HepG2 (cell line): ENCODE measurements around the gene ALDH4A1.

Experiments used
- CHD4 ChIP-seq: fragments of 200-600 bp; sonication (generic); IDR thresholded peaks from 2 replicates; pipeline ENCODE4 v1.7.0; 2017; ENCODE audit warnings: mild to moderate bottlenecking, low read length, borderline replicate concordance
- CREBL2 ChIP-seq: sonication (generic); formaldehyde crosslinking; IDR thresholded peaks from 2 replicates; pipeline ENCODE4 v1.8.1; 2023; ENCODE audit warnings: missing genetic modification reagents, mild to moderate bottlenecking, borderline replicate concordance
- ELK4 ChIP-seq: sonication (generic); formaldehyde crosslinking; IDR thresholded peaks from 2 replicates; pipeline ENCODE4 v1.9.0; 2021; ENCODE audit warnings: missing genetic modification reagents, borderline replicate concordance
- FOXK1 ChIP-seq: sonication (generic); formaldehyde crosslinking; IDR thresholded peaks from 2 replicates; pipeline ENCODE4 v1.4.0; 2020; ENCODE audit warnings: low read depth, missing genetic modification reagents, borderline replicate concordance
- GABPB1 ChIP-seq: IDR thresholded peaks from 2 replicates; pipeline ENCODE4 v1.6.1; 2016; ENCODE audit warnings: mild to moderate bottlenecking, missing genetic modification reagents, moderate library complexity, missing compliant biosample characterization
- GTF2F1 ChIP-seq: fragments of 150-350 bp; IDR thresholded peaks from 2 replicates; pipeline ENCODE4 v1.6.1; 2014; ENCODE audit warnings: low read length
- HNRNPL ChIP-seq: fragments of 200-400 bp; formaldehyde crosslinking; IDR thresholded peaks from 2 replicates; pipeline ENCODE4 v1.6.1; 2017; ENCODE audit warnings: mild to moderate bottlenecking, low read depth, low read length
- HOXA7 ChIP-seq: sonication (generic); formaldehyde crosslinking; IDR thresholded peaks from 2 replicates; pipeline ENCODE4 v1.8.1; 2022; ENCODE audit warnings: mild to moderate bottlenecking, missing genetic modification reagents, moderate library complexity
- POLR2A ChIP-seq, 2 experiments: IDR thresholded peaks; 2 replicates each; pipeline ENCODE4 v1.6.1; 2011; ENCODE audit warnings: low read depth in 2 of 2, low read length in 2 of 2, mild to moderate bottlenecking in 1 of 2, moderate library complexity in 1 of 2; ENCODE audit not compliant: insufficient read depth in 1 of 2
- TBP ChIP-seq: sonication (generic); formaldehyde crosslinking; IDR thresholded peaks from 2 replicates; pipeline ENCODE4 v1.5.0; 2020; ENCODE audit warnings: missing genetic modification reagents
- THAP7 ChIP-seq: sonication (generic); formaldehyde crosslinking; IDR thresholded peaks from 2 replicates; pipeline ENCODE4 v1.8.1; 2023; ENCODE audit warnings: mild to moderate bottlenecking, missing genetic modification reagents
- ZNF607 ChIP-seq: sonication (generic); formaldehyde crosslinking; IDR thresholded peaks from 2 replicates; pipeline ENCODE4 v1.5.1; 2020; ENCODE audit warnings: missing genetic modification reagents, mild to moderate bottlenecking, borderline replicate concordance
- ZSCAN22 ChIP-seq: sonication (generic); formaldehyde crosslinking; IDR thresholded peaks from 2 replicates; pipeline ENCODE4 v1.4.0; 2020; ENCODE audit warnings: mild to moderate bottlenecking, missing genetic modification reagents
- ZSCAN30 ChIP-seq: sonication (generic); formaldehyde crosslinking; IDR thresholded peaks from 2 replicates; pipeline ENCODE4 v1.5.0; 2020; ENCODE audit warnings: mild to moderate bottlenecking, missing genetic modification reagents

GRCh38 chr1:18947570-18947969 lies 45.2 kb upstream of the ALDH4A1 start:
- TF ChIP-seq TBP (CRISPR knock-in tag): no peak
- no peak for TF ChIP-seq FOXK1
- no peak for TF ChIP-seq CHD4
- TF ChIP-seq POLR2A (IDR thresholded peaks at IDR 0.05; ENCODE audit: insufficient read depth in 1 of 2, low read depth in 2 of 2, low read length in 2 of 2): no peak
- TF ChIP-seq CREBL2 (CRISPR knock-in tag): no peak
- no peak for TF ChIP-seq ELK4
- no peak for TF ChIP-seq GTF2F1
- no peak for TF ChIP-seq HNRNPL
- no peak for TF ChIP-seq ZSCAN30 (CRISPR knock-in tag)
- no peak for TF ChIP-seq THAP7 (CRISPR knock-in tag)
- no peak for TF ChIP-seq GABPB1
- no peak for TF ChIP-seq ZNF607 (CRISPR knock-in tag)
- no peak for TF ChIP-seq HOXA7 (CRISPR knock-in tag)
- no peak for TF ChIP-seq ZSCAN22 (CRISPR knock-in tag)
